K562 (cell line): ENCODE measurements around the gene ITSN2. TPM values are rescaled to one million over a fixed set of nuclear protein-coding genes. Genes with fewer than 3 reads are reported as not detected.

ENCODE experiments used
- ATAC-seq: fragments of 200-7000 bp; cut with Tn5 transposase; 3 replicates; pipeline ENCODE4 v1.9.1; 2020; ENCODE audit warnings: moderate library complexity
- BruUV-seq: library from RNA; stranded (reverse); fragments of 400-500 nt; replicated peaks from 2 replicates; lab custom pipeline; 2021; lab: Mats Ljungman, UMichigan
- CTCF ChIA-PET: fragments of 300-600 bp; formaldehyde crosslinking; extraction: SDS; loops from one replicate; lab custom pipeline; 2021; ENCODE audit warnings: low intra/inter-chr PET ratio; lab: Yijun Ruan, JAX
- POLR2A ChIA-PET: fragments of 300-600, 350-650 bp; sonication (Branson Sonifier 250); formaldehyde crosslinking; extraction: SDS; loops from one replicate; lab custom pipeline; 2021; ENCODE audit warnings: antibody characterized with exemption, inconsistent platforms; lab: Yijun Ruan, JAX
- DNase-seq, 4 experiments: peaks; one replicate each; pipeline versions ENCODE4 v3.0.0 to v3.0.0-alpha.2; 2011 to 2018; ENCODE audit warnings: low spot score in 3 of 4, mixed read lengths in 3 of 4; ENCODE audit errors: extremely low read depth in 1 of 4
- FAIRE-seq: peaks from 2 replicates; lab custom pipeline; 2011; peaks lifted over from hg19 to GRCh38; lab: Jason Lieb, UNC
- H2AFZ ChIP-seq: 2 replicates; pipeline ENCODE4 v1.6.0; 2011; ENCODE audit warnings: low read depth, low read length, control low read depth, inconsistent platforms
- H3K27ac ChIP-seq: fragments of 200-600 bp; 3 replicates; pipeline ENCODE4 v1.8.0; 2011; ENCODE audit warnings: low read depth, mild to moderate bottlenecking, control low read depth, inconsistent platforms, low read length, moderate library complexity, mixed read lengths; ENCODE audit errors: extremely low read depth
- H3K27me3 ChIP-seq, 2 experiments: fragments of 300-600 bp in 1 of 2; 2 replicates in 1 of 2; 3 replicates in 1 of 2; pipeline versions ENCODE4 v1.6.0 to v1.8.0; 2011; ENCODE audit warnings: inconsistent platforms in 2 of 2, low read length in 2 of 2, mild to moderate bottlenecking in 1 of 2, mixed read lengths in 1 of 2, moderate library complexity in 1 of 2; ENCODE audit not compliant: control insufficient read depth in 2 of 2, insufficient read depth in 2 of 2
- H3K36me3 ChIP-seq: fragments of 300-600 bp; 3 replicates; pipeline ENCODE4 v1.8.0; 2011; ENCODE audit warnings: mild to moderate bottlenecking, low read length, inconsistent platforms; ENCODE audit not compliant: control insufficient read depth, insufficient read depth
- H3K4me1 ChIP-seq, 2 experiments: fragments of 200-600 bp in 1 of 2; replicated peaks in 1 of 2; 2 replicates in 1 of 2; 3 replicates in 1 of 2; pipeline versions ENCODE4 v1.5.1 to v1.8.0; 2011; ENCODE audit warnings: inconsistent platforms in 2 of 2, low read length in 2 of 2, mild to moderate bottlenecking in 1 of 2, mixed read lengths in 1 of 2, moderate library complexity in 1 of 2; ENCODE audit not compliant: control insufficient read depth in 2 of 2, insufficient read depth in 2 of 2
- H3K4me2 ChIP-seq: 2 replicates; pipeline ENCODE4 v1.6.1; 2011; ENCODE audit warnings: low read length, control low read depth, inconsistent platforms, mixed read lengths; ENCODE audit not compliant: insufficient read depth
- H3K4me3 ChIP-seq: fragments of 200-600 bp; sonication (generic), shearing (Covaris generic); 2 replicates; pipeline ENCODE4 v1.5.1; 2016; ENCODE audit warnings: control low read depth, inconsistent platforms
- H3K79me2 ChIP-seq: fragments of 200-600 bp; 3 replicates; pipeline ENCODE4 v1.8.0; 2011; ENCODE audit warnings: low read length, inconsistent platforms; ENCODE audit not compliant: control insufficient read depth, insufficient read depth
- H3K9ac ChIP-seq, 2 experiments: 2 replicates each; pipeline versions ENCODE4 v1.6.0 to v1.6.1; 2011; ENCODE audit warnings: low read depth in 2 of 2, low read length in 2 of 2, control low read depth in 1 of 2, inconsistent platforms in 1 of 2, mild to moderate bottlenecking in 1 of 2, mixed read lengths in 1 of 2; ENCODE audit not compliant: insufficient read depth in 1 of 2
- H3K9me1 ChIP-seq: one replicate; pipeline ENCODE4 v1.6.0; 2011; ENCODE audit warnings: inconsistent platforms, mild to moderate bottlenecking, low read length, moderate library complexity; ENCODE audit not compliant: control insufficient read depth, insufficient read depth
- H3K9me3 ChIP-seq: replicated peaks from 2 replicates; pipeline ENCODE4 v1.5.1; 2011; ENCODE audit warnings: low read depth, low read length, inconsistent platforms; ENCODE audit not compliant: control insufficient read depth, insufficient read depth
- H4K20me1 ChIP-seq: replicated peaks from 2 replicates; pipeline ENCODE4 v1.6.1; 2011; ENCODE audit warnings: low read length, inconsistent platforms, mixed read lengths; ENCODE audit not compliant: control insufficient read depth, insufficient read depth
- ADNP ChIP-seq: fragments of 200-800 bp; sonication (Bioruptor generic); IDR thresholded peaks from 2 replicates; pipeline ENCODE4 v1.6.1; 2016; ENCODE audit warnings: missing genetic modification characterization, missing compliant biosample characterization
- EP400 ChIP-seq: fragments of 450-650 bp; IDR thresholded peaks from 2 replicates; pipeline ENCODE4 v1.6.1; 2017; ENCODE audit warnings: antibody characterized with exemption, mild to moderate bottlenecking, moderate library complexity
- GTF2A2 ChIP-seq: IDR thresholded peaks from 2 replicates; pipeline ENCODE4 v1.6.1; 2016; ENCODE audit warnings: mild to moderate bottlenecking, missing genetic modification characterization, missing compliant biosample characterization
- HEY1 ChIP-seq: fragments of 250-450 bp; sonication (Bioruptor Pico); IDR thresholded peaks from 2 replicates; pipeline ENCODE4 v1.5.0; 2020; ENCODE audit warnings: mild to moderate bottlenecking, moderate library complexity, borderline replicate concordance
- HNRNPK ChIP-seq: fragments of 200-400 bp; formaldehyde crosslinking; IDR thresholded peaks from one replicate; pipeline ENCODE4 v1.6.1; 2018; ENCODE audit warnings: mild to moderate bottlenecking, low read depth, low read length; ENCODE audit not compliant: poor library complexity, severe bottlenecking
- KLF10 ChIP-seq: fragments of 250-450 bp; sonication (Bioruptor Pico); IDR thresholded peaks from 2 replicates; pipeline ENCODE4 v1.6.1; 2021; ENCODE audit warnings: matching md5 sums
- TCF7 ChIP-seq: sonication (generic); IDR thresholded peaks from 2 replicates; pipeline ENCODE4 v1.6.1; 2016; ENCODE audit warnings: antibody characterized with exemption, borderline replicate concordance
- WGBS: fragments of 100-300 bp; shearing (Covaris generic); methylation state at CpG from one replicate; pipeline ENCODE4 v1.1.6; 2016; ENCODE audit warnings: low coverage, mixed read lengths; ENCODE audit not compliant: insufficient coverage; ENCODE audit errors: missing lambda C conversion rate; 5-methylcytosine and 5-hydroxymethylcytosine counted together
- in situ Hi-C: fragments of 300-500 bp; cut with MboI; formaldehyde crosslinking; loops from 4 replicates; pipeline ENCODE4 v1.15.0; 2018; ENCODE audit warnings: inconsistent platforms, mixed read lengths
- intact Hi-C: fragments of 100-400 bp; cut with micrococcal nuclease; formaldehyde crosslinking; loops from 2 replicates; pipeline ENCODE4 v1.14.2; 2022
- polyA plus RNA-seq, 8 experiments: library from polyadenylated mRNA; depleted of rRNA in 4 of 8; stranded (reverse) in 5 of 8; unstranded in 3 of 8; fragments of >200 nt; fragmentation: Nextera tagmentation in 2 of 8; fragmentation: Illumina TruSeq in 1 of 8; extraction: Ambion mirVana in 2 of 8; extraction: Trizol in 1 of 8; gene quantifications; 2 replicates each; pipeline versions ENCODE4 v1.2.1 to v1.2.3, GENCODE V29; 2011 to 2014; ENCODE audit warnings: inconsistent platforms in 1 of 8, missing spikeins in 1 of 8
- total RNA-seq, 7 experiments: library from RNA; depleted of rRNA in 6 of 7; stranded (reverse); fragments of >200 nt in 6 of 7; fragmentation: Illumina TruSeq in 2 of 7; extraction: Trizol in 2 of 7; gene quantifications; 2 replicates each; pipeline versions ENCODE4 v1.2.1 to v1.2.3, GENCODE V29; 2011 to 2021; ENCODE audit warnings: low replicate concordance in 1 of 7
- TF ChIP-seq, protein P1 (sequence below), 3 experiments: IDR thresholded peaks in 2 of 3; conservative IDR thresholded peaks in 1 of 3; 2 replicates each; pipeline ENCODE4 v1.5.1; 2011 to 2012; ENCODE audit warnings: low read length in 3 of 3, mild to moderate bottlenecking in 3 of 3, control low read depth in 2 of 3, improper control_type of control experiment in 1 of 3, inconsistent platforms in 1 of 3, low read depth in 1 of 3, mixed read lengths in 1 of 3, moderate library complexity in 1 of 3; ENCODE audit not compliant: insufficient read depth in 2 of 3

ITSN2 gene
- total and polyA plus RNA-seq, 9 of the 15 experiments (the other 6 are each of a cell fraction or from before 2014, with no cell fraction given), result 6.6 to 19.9 (median 15.2) TPM

DNA sequence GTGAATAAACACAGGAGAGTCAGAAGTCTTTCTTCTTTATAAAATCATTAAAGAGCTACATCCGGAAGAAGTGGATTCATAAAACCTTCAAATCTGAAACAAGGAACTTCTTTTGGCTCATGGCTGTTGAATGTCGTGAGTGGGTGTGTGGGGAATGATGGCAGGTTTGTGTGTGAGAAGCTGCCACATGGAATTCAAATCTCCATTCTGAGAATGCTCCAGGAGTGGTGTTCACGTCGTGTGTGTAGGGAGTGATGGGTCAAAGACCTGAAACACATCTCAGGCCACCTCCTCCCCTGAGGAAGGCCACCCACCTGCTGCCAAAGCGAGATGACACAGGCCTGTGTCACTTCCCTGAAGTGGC is 156.6 kb downstream of the ITSN2 start (continued):
- TF ChIP-seq KLF10 (CRISPR knock-in tag) (no peak), TCF7 (no peak), ADNP (no peak), HNRNPK (no peak)
- TF ChIP-seq, all 486 proteins: peak for 0

DNA sequence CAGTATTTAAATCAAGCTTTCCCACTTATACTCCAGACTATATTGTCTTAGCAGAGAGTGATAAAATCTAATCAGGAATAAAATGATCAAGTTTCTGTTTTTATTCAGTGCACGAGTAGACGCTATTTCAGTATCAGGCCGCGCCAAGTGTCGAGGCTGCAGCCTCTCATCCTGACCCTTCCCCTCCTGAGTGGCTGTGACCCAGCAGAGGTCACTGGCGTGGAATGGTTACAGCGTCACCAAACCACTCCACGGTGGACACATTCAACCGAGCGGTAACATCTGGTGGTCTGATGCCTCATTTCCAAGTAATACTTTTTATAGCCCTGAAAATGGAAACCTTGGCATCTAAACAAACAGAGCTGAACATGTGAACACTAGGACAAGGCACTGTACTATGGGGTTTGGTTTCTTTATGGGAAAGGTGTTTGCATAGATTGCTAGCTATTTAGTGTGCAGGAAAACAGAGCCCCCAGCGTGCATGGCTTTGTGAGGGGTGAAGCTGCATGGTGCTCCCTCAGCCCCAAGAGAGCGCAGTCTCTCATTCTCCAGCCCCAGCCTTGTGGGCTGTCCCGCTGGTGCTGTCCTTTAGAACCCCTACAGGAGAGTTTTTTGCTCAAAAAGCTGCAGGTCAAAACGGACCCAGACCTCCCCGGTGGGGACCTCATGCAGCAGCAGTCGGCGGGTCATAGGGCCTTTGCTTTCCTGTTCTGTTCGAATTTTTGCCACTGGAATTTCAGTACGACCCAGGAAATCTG is 157.1 kb downstream of the ITSN2 start:
- H3K4me3 ChIP-seq, result no peak overlapping the region
- H4K20me1 ChIP-seq, result no peaks in the 10 kb centered on the region
- DNase-seq (peak in 1 of 4 experiments; percentile 13), FAIRE-seq (no peak), ATAC-seq (peak; percentile 81)
- no peaks in the 10 kb centered on the region for H3K79me2 ChIP-seq
- H3K9me1 ChIP-seq, result no peaks in the 10 kb centered on the region
- intact Hi-C loops, result no loop called here
- H3K27ac ChIP-seq, result no peak overlapping the region
- ChIA-PET POLR2A (interaction anchor here (0.5 to 1.4 kb wide), 2 partner anchors 20 to 188 kb away, joined by 3 to 4 read pairs; no protein-coding TSS in a partner anchor), CTCF (no interaction called here)
- H2AFZ ChIP-seq, result no peak overlapping the region
- H3K27me3 ChIP-seq, result peaks cover 16 to 29% of the 10 kb centered on the region in 2 experiments; a peak in 4 of 5 replicates
- no TSS peak for BruUV-seq
- 57% methylated on average over 19 of the region's 19 CpGs for WGBS
- no peak overlapping the region for H3K9ac ChIP-seq
- no peaks in the 10 kb centered on the region for H3K36me3 ChIP-seq
- H3K4me1 ChIP-seq, result no peaks in the 10 kb centered on the region
- in situ Hi-C loops, result no loop called here
- H3K4me2 ChIP-seq, result no peak overlapping the region
- TF ChIP-seq EP400 (no peak), HEY1 (CRISPR knock-in tag) (no peak), GTF2A2 (tag) (no peak)
- TF ChIP-seq, protein P1, sequence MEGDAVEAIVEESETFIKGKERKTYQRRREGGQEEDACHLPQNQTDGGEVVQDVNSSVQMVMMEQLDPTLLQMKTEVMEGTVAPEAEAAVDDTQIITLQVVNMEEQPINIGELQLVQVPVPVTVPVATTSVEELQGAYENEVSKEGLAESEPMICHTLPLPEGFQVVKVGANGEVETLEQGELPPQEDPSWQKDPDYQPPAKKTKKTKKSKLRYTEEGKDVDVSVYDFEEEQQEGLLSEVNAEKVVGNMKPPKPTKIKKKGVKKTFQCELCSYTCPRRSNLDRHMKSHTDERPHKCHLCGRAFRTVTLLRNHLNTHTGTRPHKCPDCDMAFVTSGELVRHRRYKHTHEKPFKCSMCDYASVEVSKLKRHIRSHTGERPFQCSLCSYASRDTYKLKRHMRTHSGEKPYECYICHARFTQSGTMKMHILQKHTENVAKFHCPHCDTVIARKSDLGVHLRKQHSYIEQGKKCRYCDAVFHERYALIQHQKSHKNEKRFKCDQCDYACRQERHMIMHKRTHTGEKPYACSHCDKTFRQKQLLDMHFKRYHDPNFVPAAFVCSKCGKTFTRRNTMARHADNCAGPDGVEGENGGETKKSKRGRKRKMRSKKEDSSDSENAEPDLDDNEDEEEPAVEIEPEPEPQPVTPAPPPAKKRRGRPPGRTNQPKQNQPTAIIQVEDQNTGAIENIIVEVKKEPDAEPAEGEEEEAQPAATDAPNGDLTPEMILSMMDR (IDR thresholded peaks at IDR 0.05 in 2 of 3, conservative IDR thresholded peaks at IDR 0.05 in 1 of 3; ENCODE audit: insufficient read depth in 2 of 3, low read depth in 1 of 3, low read length in 3 of 3), result peak in 1 of 3 experiments; percentile 55; a peak in 2 of 6 replicates
- TF ChIP-seq, all 486 proteins: peak for 1
- no peaks in the 10 kb centered on the region for H3K9me3 ChIP-seq
